ENCODE results near the gene STX17.
"Not testable (repeated sequence)": the region's sequence is repeated elsewhere in the genome, so short reads cannot be mapped to it uniquely, and the experiment has no call there.

Gene STX17

GRCh38 chr9:99906403-99907207, at the start of gene STX17:
TSS of gene STX17 (plus strand) at chr9:99906654. CDS start at chr9:99915240, 8,586 bp downstream.
- peak; percentile 28 for DNase-seq

- not testable (repeated sequence) for DNase-seq
Observed at GRCh38 chr9:99857576-99857975, 48.9 kb upstream of the STX17 start.

- DNase-seq: no peak
Observed at GRCh38 chr9:99858087-99858486, 48.4 kb upstream of the STX17 start.

- DNase-seq: no peak
Observed at GRCh38 chr9:99859243-99859980, 47.0 kb upstream of the STX17 start.

- no peak for DNase-seq
Observed at GRCh38 chr9:99860266-99860665, 46.2 kb upstream of the STX17 start.

DNA sequence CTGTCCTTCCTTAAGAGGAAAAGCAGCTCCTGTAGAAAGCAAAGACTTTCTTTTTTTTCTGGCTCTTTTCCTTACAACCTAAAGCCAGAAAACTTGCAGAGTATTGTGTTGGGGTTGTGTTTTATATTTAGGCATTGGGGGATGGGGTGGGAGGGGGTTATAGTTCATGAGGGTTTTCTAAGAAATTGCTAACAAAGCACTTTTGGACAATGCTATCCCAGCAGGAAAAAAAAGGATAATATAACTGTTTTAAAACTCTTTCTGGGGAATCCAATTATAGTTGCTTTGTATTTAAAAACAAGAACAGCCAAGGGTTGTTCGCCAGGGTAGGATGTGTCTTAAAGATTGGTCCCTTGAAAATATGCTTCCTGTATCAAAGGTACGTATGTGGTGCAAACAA, 42.5 kb upstream of the STX17 start:
- DNase-seq: no peak

- no peak for DNase-seq
Observed at GRCh38 chr9:99866398-99866797, 40.1 kb upstream of the STX17 start.

- DNase-seq: no peak
Observed at GRCh38 chr9:99867536-99867935, 38.9 kb upstream of the STX17 start.

DNA sequence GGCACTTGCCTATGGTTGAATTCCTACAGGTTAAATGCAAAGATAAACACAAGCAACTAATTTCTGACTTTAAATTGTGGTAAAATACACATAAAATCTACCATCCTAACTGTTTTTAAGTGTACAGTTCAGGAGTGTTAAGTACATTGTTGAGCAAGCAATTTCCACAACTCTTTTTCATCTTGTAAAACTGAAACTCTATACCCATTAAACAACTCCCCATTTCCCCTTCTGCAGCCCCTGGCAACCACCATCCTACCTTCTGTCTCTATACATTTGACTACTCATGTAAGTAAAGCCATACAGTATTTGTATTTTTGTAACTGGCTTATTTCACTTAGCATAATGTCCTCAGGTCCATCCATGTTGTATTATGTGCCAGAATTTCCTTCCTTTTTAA, 38.5 kb upstream of the STX17 start:
- DNase-seq: no peak

DNA sequence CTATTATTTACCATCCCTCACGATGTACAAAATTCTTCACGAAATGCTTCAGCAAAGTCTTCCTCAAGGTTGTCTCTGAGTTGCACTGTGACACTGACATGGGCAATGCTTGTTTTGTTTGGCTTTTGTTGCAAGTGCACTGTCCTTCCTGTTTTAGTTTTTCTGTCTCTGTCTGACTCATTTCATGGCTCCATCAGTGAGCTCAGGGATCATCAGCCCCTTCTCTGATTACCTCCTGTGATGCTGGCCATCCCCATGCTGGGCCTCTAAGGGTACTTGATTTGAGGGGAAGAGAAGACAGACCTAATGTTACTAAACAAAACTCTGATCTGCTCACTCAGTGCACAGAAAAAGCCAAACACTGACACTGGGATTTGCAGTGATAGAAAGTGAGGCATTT, 37.6 kb upstream of the STX17 start:
- no peak for DNase-seq

DNA sequence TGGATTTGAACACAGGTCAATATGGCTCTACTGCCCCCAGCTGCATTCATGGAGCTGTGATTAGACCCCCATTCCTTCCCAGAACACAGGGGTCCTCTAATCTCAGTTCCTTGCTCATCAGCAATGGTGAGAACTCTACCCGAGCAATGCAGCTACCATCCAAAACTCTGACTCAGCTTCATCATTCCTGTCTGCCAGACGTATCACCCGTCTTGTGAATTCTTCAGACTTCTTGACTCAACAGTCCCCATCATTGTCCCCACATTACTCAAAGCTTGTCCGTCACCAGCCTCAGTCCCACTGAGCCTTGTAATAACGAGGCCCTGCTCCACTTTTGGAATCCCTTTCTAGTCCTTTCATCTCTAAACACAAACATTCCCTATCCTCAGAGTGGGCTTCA, 36.3 kb upstream of the STX17 start:
- DNase-seq: no peak

DNA sequence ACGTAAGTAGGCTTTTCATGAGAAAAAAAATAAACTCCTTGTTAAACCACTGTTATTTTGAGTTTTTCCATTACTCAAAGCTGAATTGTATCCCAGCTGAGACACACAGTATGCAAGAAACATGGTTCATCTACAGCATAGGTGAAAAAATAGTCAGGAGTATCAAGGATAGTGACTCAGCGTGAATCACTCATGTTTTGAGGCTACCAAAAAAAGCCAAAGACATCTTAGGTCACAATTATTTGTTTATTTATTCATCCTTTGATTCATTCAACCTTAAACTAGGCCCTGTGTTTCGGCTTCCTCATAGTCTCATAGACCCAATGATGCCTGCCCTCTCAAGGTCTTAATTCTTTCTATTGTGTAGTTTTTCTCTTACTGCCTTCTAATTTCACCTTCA, 32.9 kb upstream of the STX17 start:
- no peak for DNase-seq

- DNase-seq: no peak
Observed at GRCh38 chr9:99873943-99874584, 32.4 kb upstream of the STX17 start.

DNA sequence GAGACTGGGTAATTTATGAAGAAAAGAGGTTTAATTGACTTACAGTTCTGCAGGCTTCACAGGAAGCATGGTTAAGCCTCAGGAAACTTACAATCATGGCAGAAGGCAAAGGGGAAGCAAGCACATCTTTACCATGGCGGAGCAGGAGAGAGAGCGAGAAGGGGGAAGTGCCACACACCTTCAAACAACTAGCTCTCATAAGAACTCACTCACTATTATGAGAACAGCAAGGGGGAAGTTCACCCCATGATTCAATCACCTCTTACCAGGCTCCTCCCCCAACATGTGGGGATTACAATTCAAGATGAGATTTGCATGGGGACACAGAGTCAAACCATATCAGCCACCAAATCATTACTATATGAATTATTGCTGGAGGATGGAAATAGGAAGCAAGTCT, 30.3 kb upstream of the STX17 start:
- no peak for DNase-seq

DNA sequence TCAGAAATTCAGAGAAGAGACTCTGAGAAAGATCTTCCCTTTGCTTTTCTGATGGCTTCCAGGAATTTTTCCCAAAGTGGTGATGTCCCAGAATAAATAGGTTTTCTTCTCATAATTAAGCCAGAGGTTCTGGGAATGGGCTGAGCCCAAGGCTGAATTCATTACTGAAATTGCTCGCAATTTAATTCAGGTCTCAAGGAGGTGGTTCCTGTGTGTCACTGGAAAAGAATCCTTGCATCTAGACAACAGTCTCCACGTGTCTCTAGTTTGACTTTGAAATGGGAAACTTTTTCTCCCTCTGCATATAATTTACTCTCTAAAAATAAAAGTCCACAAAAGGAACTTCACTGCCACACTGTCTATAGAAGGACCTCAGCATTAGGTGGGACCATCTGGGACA, 27.8 kb upstream of the STX17 start:
- DNase-seq: no peak

GRCh38 chr9:99881769-99882168, 24.7 kb upstream of the STX17 start:
- DNase-seq: no peak

DNA sequence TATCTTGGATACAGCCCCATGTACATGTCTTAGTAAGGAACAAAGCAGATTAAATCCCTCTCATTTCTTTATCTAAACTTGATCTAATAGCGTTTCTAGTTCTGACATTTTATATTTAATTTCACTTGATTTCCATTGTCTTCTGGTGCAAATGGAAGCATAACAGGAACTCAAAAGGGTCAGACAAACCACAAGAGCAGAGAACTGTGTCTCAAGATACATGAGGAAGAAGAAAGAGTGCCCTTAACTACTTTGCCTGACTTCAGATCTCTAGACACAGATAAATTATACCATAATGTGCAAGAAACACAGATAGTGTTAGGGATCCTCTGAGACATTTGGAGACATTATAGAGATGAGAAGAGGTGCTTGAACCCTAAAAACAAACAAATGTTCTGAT, 20.7 kb upstream of the STX17 start:
- no peak for DNase-seq

DNA sequence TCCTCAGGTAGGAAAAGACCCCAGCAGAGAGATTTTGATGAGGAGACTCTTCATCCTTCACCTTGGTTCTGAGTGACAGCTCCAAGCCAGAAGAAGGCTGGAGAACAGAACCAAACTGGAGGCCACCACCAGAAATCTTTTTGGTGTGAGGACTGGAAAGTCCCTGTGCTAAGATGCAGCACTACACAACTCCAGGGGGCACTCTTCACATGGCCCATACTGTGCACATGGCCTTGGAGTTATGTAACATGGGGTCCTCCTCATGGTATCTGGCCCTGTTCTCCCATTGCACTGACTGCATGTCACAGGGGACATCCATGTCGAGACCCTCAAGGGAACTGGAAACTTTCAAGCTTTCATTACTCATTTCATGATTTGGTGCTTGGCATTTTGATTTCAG, 17.3 kb upstream of the STX17 start:
- no peak for DNase-seq

GRCh38 chr9:99894826-99895225, 11.6 kb upstream of the STX17 start:
- no peak for DNase-seq

- no peak for DNase-seq
Observed at GRCh38 chr9:99895510-99895909, 10.9 kb upstream of the STX17 start.

- DNase-seq: no peak
Observed at GRCh38 chr9:99896119-99896518, 10.3 kb upstream of the STX17 start.

DNA sequence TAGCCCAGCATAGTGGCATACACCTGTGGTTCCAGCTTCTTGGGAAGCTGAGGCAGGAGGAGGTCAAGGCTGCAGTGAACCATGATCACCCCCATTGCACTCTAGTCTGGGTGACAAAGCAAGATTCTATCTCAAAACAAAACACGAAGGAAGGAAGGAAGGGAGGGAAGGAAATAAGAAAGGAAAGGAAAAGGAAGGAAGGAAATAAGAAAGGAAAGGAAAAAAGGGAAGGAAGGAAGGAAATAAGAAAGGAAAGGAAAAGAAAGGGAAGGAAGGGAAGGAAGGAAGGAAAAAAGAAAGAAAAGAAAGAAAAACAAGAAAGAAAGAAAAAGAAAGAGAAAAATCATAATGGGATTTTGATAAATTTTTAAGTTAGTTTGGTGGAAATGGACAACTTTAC, 3.1 kb upstream of the STX17 start:
- DNase-seq: no peak

DNA sequence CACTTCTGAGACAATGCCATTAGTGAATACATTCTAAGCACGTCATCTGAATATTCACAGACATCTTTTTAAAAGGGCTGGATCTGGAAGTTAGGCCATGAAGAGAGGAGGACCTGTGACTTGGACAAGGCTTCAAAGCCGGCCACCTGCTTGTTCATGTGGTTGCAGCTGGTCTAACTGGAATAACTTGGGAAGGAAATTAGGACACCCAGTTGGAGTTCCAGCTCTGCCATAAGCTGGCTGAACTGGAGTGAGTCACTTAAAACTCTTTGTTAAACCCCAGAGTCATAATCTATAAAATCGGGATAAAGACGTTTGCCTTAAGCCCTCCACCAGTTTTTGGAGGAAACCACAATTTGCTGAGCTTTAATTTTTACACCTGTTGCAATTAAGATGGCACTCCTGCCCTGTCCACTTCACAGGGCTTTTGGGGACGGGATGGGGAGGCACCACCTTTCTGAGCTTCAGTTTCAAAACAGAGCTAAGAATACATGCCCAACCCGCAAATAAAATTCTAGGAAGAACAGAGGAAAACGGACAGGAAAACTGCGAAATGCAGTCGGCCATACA, 536 bp upstream of the STX17 start:
- DNase-seq: no peak

GRCh38 chr9:99907208-99907532, 716 bp downstream of the STX17 start:
- no peak for DNase-seq
